Activated naive CD4-positive, alpha-beta T cell treated with Interleukin-2 at 50 U/mL for 16 hours (primary cell): Measurements from ENCODE around the gene MUC12.
"Not testable (repeated sequence)": the region's sequence is repeated elsewhere in the genome, so short reads cannot be mapped to it uniquely, and the experiment has no call there.

Experiments used
- DNase-seq: peaks from one replicate; pipeline ENCODE4 v3.0.0-alpha.2; 2020

The MUC12 gene, protein sequence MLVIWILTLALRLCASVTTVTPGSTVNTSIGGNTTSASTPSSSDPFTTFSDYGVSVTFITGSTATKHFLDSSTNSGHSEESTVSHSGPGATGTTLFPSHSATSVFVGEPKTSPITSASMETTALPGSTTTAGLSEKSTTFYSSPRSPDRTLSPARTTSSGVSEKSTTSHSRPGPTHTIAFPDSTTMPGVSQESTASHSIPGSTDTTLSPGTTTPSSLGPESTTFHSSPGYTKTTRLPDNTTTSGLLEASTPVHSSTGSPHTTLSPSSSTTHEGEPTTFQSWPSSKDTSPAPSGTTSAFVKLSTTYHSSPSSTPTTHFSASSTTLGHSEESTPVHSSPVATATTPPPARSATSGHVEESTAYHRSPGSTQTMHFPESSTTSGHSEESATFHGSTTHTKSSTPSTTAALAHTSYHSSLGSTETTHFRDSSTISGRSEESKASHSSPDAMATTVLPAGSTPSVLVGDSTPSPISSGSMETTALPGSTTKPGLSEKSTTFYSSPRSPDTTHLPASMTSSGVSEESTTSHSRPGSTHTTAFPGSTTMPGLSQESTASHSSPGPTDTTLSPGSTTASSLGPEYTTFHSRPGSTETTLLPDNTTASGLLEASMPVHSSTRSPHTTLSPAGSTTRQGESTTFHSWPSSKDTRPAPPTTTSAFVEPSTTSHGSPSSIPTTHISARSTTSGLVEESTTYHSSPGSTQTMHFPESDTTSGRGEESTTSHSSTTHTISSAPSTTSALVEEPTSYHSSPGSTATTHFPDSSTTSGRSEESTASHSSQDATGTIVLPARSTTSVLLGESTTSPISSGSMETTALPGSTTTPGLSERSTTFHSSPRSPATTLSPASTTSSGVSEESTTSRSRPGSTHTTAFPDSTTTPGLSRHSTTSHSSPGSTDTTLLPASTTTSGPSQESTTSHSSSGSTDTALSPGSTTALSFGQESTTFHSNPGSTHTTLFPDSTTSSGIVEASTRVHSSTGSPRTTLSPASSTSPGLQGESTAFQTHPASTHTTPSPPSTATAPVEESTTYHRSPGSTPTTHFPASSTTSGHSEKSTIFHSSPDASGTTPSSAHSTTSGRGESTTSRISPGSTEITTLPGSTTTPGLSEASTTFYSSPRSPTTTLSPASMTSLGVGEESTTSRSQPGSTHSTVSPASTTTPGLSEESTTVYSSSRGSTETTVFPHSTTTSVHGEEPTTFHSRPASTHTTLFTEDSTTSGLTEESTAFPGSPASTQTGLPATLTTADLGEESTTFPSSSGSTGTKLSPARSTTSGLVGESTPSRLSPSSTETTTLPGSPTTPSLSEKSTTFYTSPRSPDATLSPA (N-terminal part only)

DNA sequence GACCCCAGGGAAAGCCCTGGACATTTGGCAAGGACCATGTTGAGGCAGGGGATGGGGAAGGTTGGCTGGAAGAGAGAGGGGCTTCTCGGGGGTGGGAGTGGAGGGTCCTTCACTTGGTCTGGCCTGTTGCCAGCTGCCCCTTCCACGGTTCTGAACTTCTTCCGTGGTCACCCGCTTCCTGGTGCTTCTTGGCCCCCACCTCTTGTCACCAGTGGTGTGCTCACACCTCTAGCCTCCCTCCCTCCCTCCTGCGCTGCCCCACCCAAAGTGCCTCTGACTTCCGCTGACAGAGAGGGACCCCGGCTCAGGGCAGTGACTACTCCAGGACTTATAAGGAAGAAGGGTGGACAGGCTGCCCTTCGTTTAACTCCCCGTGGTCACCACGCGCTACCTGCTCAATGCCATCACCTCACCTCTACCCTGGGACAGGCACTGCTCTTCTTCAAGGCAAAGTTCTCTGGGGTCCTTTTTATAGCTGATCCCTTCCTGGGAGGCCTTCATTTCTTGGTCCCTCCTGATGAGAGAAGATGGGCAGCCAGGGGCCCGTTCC, at the start of gene MUC12:
MUC12 (plus strand) TSS at position 500 of the 550 bp plus-strand sequence. CDS start 58 bp downstream, outside the sequence.
- DNase-seq, result no peak

DNA sequence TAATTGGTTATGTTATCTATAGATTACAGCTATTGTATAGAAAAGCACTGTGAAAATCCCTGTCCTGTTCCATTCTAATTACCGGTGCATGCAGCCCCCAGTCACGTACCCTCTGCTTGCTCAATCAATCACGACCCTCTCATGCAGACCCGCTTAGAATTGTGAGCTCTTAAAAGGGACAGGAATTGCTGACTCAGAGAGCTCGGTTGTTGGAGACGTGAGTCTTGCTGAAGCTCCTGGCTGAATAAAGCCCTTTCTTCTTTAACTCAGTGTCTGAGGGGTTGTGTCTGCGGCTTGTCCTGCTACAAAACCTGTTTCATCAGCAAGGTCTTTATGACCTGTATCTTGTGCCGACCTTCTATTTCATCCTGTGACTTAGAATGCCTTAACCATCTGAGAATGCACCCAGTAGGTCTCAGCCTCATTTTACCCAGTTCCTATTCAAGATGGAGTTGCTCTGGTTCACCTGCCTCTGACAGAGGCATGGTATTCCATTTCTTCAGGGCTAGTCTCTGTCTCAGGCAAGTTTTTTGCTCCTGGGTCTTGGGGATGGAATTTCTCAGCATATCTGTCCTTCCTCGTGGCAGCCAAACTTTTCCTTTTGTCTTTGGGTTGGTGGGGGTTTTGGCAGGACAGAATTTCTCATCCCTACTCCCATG, 49.5 kb upstream of the MUC12 start:
- not testable (repeated sequence) for DNase-seq

- DNase-seq, result no peak
Observed at GRCh38 chr7:100921039-100921438, 48.3 kb upstream of the MUC12 start.

- not testable (repeated sequence) for DNase-seq
Observed at GRCh38 chr7:100923616-100924015, 45.7 kb upstream of the MUC12 start.

GRCh38 chr7:100929808-100930174, 39.6 kb upstream of the MUC12 start:
- DNase-seq, result no peak

GRCh38 chr7:100933734-100934133, 35.6 kb upstream of the MUC12 start:
- DNase-seq, result no peak

DNA sequence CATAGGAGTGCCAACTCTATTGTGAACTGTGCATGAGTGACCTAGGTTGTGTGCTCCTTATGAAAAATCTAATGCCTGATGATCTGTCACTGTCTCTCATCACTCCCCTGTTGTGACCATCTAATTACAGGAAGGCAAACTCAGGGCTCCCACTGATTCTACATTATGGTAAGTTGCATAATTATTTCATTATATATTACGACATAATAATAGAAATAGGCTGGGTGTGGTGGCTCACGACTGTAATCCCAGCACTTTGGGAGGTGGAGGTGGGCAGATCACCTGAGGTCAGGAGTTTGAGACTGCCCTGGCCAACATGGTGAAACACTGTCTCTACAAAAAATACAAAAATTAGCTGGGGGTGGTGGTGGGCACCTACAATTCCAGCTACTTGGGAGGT, 34.0 kb upstream of the MUC12 start:
- DNase-seq, result not testable (repeated sequence)

DNA sequence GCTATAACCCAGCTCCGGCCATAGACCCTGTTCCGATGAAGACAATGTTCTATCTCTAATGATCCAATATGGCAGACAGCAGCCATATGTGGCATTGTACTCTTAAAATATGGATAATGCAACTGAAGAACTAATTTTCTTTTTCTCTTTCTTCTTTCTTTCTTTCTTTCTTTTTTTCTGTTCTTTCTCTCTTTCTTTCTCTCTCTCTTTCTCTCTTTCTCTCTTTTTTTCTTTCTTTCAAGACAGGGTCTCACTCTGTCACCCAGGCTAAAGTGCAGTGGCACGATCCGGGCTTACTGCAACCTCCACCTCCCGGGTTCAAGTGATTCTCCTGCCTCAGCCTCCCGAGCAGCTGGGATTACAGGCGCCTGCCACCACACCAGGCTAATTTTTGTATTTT, 33.2 kb upstream of the MUC12 start:
- DNase-seq, result not testable (repeated sequence)

DNA sequence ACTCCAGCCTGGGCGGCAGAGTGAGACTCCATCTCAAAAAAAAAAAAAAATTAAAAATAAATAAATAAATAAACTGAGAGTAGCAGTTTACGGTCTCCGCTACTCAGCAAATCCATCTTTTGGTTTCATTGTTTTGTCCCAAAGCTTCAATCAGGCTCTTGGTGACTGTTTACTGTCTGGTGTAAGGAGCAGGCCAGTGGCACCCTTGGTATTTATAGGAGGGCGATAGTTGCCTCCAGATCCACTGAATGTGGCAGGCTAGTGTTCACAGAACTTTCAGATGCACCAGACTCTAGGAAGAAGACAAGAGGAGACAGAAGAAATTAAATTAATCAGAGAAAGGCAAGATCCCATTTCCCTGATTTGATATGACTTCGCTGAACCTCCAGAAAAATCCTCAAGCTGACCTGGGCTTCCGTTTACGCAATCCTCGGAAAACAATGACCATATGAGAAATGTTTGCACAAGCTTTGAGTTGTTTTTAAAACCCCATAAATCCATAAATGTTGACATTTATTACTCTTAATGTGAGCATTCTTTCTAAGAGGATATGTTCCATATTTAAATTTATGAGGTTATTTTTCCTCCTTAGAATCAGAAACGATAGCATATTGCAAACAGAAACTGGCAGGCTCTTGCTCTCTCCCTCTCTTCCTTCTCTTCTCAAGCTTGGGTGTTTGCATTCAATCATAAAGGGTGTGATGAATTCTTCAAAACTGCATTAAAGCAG, 27.2 kb upstream of the MUC12 start:
- no peak for DNase-seq

- no peak for DNase-seq
Observed at GRCh38 chr7:100943693-100944092, 25.7 kb upstream of the MUC12 start.

DNA sequence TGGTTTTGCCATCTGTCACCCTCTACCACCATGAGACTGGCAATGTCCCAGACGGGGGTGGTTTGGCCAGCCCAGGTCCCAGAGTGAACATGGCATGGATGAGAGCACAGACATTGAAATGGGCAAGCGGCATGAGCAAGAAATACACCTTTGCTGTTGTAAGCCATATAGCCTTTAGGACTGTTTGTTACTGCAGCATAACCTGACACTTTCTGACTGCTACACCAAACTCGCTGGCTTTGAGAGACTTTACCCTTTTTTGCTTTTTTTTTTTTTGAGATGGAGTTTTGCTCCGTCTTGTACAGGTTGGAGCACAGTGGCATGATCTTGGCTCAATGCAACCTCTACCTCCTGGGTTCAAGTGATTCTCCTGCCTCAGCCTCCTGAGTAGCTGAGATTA, 25.2 kb upstream of the MUC12 start:
- DNase-seq, result no peak

- DNase-seq, result no peak
Observed at GRCh38 chr7:100946111-100946510, 23.3 kb upstream of the MUC12 start.

GRCh38 chr7:100946766-100947365, 22.5 kb upstream of the MUC12 start:
- DNase-seq, result no peak

DNA sequence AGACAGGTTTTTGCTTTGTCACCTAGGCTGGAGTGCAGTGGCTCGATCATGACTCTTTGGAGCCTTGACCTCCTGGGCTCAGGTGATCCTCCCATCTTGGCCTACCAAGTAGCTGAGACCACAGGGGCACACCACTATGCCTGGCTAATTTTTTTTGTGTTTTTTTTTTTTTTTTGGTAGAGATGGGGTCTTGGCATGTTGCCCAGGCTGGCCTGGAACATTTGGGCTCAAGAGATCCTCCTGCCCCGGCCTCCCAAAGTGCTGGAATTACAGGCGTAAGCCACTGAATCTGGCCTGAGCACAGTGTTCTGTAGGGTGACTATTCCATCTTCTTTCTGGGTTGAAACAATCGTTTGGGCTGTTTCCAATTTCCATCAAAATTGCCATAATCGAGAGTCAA, 21.6 kb upstream of the MUC12 start:
- DNase-seq, result no peak

DNA sequence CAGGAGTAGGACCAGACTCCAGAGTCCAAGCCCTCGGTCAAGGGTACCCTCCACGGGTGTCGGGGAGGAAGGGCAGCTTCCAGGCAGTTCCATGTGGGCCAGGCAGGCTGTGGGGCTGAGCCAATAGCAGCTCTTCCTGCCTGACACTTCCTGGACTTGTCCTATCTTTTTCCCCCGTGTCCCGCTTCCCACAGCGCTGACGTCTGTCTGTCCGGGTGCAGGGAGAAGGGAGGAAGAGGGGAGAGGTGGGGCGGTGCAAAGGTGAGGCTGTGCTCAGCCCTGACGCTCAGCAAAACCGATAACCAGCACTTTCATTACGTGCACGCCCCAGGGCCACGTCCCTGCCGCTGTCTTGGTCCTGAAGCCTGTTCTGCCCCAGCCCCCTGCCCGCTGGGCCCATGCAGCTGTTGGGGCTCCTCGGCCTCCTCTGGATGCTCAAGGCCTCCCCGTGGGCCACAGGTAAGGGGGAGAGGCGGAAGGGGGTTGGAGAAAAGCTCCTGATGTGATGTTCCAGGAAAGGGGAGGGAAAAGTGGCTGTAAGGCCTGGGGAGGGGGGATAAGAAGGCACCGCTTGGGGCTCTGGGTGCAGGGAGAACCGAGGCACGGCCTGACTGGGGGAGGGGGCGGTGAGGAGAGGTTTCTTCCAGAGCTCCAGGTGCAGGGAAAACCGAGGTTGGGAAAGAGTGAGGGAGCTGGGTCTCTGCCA, 20.0 kb upstream of the MUC12 start, which contains the start of gene MUC3A:
MUC3A (plus strand) TSS at position 308 of the 706 bp plus-strand sequence; CDS start at position 399, 91 bp downstream.
- DNase-seq, result no peak

DNA sequence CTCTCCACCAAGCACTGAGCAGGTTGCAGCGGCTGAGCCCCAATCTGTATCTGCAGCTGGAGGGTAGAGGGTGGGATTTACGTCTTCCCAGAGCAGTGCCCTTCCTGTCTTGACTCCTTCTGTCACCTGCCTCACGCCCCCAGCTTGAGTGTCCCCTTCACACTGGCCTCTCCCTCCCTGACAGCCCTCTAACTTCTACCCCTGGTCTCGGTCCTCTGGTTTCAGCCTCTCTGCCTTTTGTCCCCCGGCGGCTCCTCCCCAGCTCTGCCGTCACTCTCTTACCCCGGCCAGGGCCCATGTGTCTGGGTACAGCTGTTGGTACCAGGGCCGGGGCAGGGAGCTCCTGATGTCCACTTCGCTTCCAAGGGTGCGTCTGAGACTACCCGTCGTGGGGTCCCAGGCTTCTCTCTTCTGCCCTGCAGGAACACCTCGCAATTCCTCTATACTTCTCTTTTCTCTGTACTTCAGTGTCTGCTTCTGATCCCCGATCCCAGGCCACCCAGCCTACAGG, 19.4 kb upstream of the MUC12 start:
- DNase-seq, result no peak

GRCh38 chr7:100951172-100951571, 18.2 kb upstream of the MUC12 start:
- DNase-seq, result no peak

GRCh38 chr7:100951888-100952560, 17.3 kb upstream of the MUC12 start:
- DNase-seq, result no peak

DNA sequence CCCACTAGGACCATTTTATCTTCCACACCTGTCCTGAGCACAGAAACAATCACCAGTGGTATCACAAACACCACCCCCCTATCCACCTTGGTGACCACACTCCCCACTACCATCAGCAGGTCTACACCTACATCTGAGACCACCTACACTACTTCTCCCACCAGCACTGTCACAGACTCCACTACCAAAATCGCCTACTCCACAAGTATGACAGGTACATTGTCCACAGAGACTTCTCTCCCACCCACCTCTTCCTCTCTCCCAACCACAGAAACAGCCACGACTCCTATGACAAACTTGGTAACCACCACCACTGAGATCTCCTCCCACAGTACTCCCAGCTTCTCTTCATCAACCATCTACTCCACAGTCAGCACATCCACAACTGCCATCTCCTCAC, 16.7 kb upstream of the MUC12 start:
- DNase-seq, result no peak
